ENCODE results near the gene MAGI3. TPM values are rescaled to one million over a fixed set of nuclear protein-coding genes. Genes with fewer than 3 reads are reported as not detected.
"Not testable (repeated sequence)": the region's sequence is repeated elsewhere in the genome, so short reads cannot be mapped to it uniquely, and the experiment has no call there.

MAGI3 gene
- total RNA-seq, 1 experiment from 2014 or later: 20.8 TPM

- peak; percentile 74 for DNase-seq (ENCODE audit: low spot score)
Measured at GRCh38 chr1:113439277-113439670, 49.0 kb downstream of the MAGI3 start.

DNA sequence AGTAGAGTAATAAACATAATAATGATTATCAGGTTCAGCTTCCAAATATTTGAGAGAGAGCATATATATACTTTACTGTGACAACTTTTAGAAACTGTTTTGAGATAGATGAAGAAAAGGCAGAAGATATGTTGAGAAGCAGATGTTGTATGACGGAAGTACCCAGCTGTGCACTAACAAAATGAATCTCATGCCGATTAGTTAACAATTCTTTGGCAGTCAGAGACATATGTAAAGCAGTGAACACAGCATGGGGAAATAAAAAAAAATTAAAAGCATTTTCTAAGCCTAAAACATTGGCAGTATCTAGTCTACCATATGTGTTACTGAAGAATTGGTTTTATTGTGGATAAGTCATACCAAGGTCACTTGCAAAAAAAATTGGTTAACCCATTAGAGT lies 51.8 kb downstream of the MAGI3 start:
- no peak for DNase-seq (ENCODE audit: low spot score)

GRCh38 chr1:113444857-113445256 lies 54.5 kb downstream of the MAGI3 start:
- no peak for DNase-seq (ENCODE audit: low spot score)

GRCh38 chr1:113451710-113452109 lies 61.4 kb downstream of the MAGI3 start:
- peak; percentile 70 for DNase-seq (ENCODE audit: low spot score)

- DNase-seq (ENCODE audit: low spot score): peak; percentile 66
Measured at GRCh38 chr1:113452921-113453770, 62.8 kb downstream of the MAGI3 start.

DNA sequence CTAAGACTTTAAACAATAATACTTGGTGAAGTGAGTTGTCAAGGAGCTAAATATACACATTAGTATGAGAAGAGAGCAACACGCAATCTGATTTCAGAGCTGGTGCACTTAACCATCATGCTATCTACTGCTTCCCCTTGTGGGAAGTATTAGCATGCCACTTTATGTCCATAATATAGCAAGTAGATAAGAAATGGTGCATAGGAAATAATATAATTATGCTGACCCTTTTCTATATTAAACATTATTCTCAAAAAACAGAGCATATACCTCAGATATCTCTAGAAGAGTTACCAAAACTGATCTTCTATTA lies 63.4 kb downstream of the MAGI3 start:
- DNase-seq (ENCODE audit: low spot score): peak; percentile 32

GRCh38 chr1:113455374-113455773 lies 65.1 kb downstream of the MAGI3 start:
- DNase-seq (ENCODE audit: low spot score): no peak

- DNase-seq (ENCODE audit: low spot score): peak; percentile 76
Measured at GRCh38 chr1:113456967-113457366, 66.7 kb downstream of the MAGI3 start.

- DNase-seq (ENCODE audit: low spot score): no peak
Measured at GRCh38 chr1:113459279-113459678, 69.0 kb downstream of the MAGI3 start.

- no peak for DNase-seq (ENCODE audit: low spot score)
Measured at GRCh38 chr1:113467991-113468390, 77.7 kb downstream of the MAGI3 start.

DNA sequence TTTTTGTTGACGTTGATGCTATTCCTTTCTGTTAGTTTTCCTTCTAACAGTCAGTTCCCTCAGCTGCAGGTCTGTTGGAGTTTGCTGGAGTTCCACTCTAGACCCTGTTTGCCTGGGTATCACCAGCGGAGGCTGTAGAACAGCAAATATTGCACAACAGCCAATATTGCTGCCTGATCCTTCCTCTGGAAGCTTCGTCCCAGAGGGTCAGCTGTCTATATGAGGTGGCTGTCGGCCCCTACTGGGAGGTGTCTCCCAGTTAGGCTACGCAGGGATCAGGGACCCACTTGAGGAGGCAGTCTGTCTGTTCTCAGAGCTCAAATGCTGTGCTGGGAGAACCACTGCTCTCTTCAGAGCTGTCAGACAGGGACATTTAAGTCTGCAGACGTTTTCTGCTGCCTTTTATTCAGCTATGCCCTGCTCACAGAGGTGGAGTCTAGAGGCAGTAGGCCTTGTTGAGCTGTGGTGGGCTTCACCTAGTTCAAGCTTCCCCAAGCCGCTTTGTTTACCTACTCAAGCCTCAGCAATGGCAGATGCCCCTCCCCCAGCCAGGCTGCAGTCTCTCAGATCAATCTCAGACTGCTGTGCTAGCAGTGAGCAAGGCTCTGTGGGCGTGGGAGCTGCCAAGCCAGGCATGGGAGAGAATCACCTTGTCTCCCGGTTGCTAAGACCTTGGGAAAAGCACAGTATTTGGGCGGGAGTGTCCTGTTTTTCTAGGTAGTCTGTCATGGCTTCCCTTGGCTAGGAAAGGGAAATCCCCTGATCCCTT lies 88.3 kb downstream of the MAGI3 start:
- not testable (repeated sequence) for DNase-seq (ENCODE audit: low spot score)

DNA sequence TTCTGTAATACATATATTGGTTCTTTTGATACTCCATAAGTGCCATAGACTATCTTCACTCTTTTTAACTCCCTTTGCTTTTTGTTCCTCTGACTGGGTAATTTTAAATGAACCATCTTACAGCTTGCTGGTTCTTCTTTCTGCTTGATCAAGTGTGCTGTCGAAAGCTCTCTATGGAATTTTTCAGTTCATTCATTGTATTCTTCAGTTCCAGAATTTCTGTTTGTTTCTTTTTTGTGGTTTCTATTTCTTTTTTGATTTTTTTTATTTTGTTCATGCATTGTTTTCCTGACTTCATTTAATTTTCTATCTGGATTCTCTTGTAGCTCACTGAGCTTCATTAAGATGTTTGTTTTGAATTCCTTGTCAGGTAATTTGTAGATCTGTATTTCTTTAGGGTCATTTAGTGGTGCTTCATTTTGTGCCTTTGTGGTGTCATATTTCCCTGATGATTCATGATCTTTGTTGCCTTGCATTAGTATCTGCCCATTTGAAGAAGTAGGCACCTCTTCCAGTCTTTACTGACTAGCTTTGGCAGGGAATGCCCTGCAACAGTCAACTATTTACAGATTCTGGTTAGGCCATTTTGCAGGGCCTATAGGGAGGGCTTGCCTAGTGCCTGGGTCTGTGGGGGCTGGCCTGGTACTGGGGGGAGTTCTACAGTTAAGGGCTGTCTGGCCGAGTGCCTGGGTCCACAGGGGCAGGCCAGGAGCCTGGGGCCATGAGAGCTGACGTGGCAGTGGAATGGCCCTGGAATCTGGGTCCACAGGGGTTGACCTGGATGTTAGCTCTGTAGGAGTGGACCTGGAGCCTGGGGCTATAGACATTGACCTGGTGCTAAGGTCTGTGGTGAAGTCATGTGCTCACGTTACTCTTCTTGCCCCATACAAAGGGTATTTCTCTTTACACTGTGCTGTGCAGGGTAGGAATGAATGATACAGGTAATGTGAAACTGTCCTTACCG lies 89.7 kb downstream of the MAGI3 start:
- DNase-seq (ENCODE audit: low spot score): peak; percentile 4

DNA sequence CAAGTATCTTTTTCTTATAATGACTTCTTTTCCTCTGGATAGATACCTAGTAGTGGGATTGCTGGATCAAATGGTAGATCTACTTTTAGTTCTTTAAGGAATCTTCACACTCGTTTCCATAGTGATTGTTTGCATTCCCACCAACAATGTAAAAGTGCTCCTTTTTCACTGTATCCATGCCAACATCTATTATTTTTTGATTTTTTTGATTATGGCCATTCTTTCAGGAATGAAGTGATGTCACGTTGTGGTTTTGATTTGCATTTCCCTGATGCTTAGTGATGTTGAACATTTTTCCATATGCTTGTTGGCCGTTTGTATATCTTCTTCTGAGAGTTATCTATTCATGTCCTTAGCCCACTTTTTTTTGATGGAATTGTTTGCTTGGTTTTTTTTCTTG lies 94.8 kb downstream of the MAGI3 start:
- DNase-seq (ENCODE audit: low spot score): not testable (repeated sequence)

DNA sequence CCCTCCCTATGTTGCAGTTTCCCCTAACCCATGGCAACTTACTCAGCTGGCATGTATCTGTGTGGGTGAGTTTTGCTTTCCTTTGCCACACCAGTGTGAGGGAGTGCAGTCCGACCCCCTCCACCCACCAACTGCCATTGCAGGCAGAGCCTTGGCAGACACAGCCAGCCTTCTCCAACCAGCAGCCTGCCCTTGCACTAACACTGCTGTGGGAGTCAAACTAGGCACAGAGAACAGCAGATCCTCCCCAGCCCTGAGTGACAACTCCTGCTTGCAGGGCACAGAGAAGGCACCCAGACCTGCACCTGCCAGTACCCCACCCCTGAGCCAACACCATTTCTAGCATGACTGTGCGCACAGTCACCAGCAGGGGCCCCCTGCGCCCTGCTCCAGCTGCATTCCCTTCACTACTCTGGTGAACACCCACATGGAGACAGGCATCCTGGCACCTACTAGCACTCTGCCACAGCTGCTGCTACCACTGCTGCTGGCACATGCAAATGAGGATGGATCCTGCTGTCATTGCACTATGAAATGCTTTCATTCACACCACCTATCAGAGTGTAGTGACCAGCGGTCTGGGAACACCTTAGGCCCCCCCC lies 98.4 kb downstream of the MAGI3 start:
- no peak for DNase-seq (ENCODE audit: low spot score)

DNA sequence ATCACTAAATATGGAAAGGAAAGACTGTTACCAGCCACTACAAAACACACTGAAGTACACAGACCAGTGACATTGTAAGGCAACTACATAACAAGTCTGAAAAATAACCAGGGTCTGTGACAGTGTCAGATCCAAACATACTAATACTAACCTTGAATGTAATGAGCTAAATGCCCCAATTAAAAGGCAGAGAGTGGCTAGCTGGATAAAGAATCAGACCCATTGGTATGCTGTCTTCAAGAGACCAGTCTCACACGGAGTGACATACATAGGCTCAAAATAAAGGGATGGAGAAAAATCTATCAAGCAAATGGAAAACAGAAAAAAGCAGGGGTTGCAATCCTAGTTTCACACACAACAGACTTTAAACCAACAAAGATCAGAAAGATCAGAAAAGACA lies 100.1 kb downstream of the MAGI3 start:
- no peak for DNase-seq (ENCODE audit: low spot score)

DNA sequence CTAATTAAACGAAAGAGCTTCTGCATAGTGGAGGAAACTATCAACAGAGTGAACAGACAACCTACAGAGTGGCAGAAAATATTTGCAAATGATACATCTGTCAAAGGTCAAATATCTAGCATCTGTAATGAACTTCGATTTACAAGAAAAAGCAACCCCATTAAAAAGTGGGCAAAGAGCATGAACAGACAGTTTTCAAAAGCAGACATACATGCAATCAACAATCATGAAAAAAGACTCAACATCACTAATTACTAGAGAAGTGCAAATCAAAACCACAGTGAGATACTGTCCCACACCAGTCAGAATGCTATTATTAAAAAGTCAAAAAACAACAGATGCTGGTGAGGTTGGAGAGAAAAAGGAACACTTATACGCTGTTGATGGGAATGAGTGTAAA lies 103.2 kb downstream of the MAGI3 start:
- no peak for DNase-seq (ENCODE audit: low spot score)

GRCh38 chr1:113505357-113505756 lies 115.0 kb downstream of the MAGI3 start:
- DNase-seq (ENCODE audit: low spot score): no peak

DNA sequence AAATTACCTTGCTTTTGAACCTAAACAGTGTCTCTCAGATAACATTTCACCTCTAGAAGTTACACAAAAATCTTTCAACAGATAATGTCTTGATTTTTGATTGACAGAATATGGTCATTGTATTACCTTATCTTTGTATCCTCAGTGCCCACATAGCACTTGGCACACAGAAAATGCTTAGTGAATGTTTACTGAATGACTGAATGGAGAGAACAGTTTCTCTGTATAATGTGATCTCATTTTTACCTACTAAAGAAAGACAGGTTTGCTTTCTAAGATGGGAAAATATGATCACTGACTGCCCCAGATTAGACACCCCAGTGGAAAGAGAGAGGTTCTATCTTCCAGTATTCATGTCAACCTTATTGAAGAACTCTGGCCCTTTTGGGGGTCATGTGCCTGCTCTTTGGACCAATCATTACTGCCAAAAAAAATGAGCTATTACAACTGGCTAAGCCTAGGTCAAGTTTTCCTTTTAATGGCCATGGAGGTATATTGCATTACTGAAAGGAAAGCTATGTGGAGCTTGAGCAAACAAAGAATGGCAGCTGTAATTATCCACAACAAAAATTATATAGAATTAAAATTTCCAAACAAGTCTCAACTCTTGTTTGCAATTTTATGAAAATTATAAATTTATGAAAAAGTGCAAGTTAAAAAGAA lies 117.4 kb downstream of the MAGI3 start:
- DNase-seq (ENCODE audit: low spot score): no peak

- no peak for DNase-seq (ENCODE audit: low spot score)
Measured at GRCh38 chr1:113508364-113509164, 118.2 kb downstream of the MAGI3 start.

DNA sequence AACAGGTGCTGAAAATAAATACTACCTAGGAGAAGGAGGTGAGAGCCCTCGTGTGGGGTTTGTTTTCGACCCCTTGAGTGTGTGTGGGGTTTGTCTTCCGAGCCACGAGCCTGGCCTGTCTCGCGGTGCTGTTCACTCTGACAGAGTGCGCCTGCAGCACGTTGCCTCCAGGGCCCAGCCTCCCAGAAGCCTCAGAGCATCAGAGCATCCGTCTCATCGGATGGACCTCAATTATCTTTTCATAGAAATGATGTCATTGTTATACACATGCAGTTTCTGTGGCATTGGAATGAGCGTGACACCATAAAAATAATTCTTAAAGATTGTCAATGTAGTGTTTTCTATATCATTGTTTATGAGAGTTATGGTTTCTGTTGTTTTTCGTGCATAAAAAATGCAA lies 119.5 kb downstream of the MAGI3 start:
- not testable (repeated sequence) for DNase-seq (ENCODE audit: low spot score)
